ENCODE measurements around the gene MUS81. TPM values are rescaled to one million over a fixed set of nuclear protein-coding genes. Genes with fewer than 3 reads are reported as not detected.

MUS81 gene
- total and polyA plus RNA-seq, 9 of the 15 experiments (the other 6 are each of a cell fraction or from before 2014, with no cell fraction given): 13.4 to 118 (median 53.7) TPM

DNA sequence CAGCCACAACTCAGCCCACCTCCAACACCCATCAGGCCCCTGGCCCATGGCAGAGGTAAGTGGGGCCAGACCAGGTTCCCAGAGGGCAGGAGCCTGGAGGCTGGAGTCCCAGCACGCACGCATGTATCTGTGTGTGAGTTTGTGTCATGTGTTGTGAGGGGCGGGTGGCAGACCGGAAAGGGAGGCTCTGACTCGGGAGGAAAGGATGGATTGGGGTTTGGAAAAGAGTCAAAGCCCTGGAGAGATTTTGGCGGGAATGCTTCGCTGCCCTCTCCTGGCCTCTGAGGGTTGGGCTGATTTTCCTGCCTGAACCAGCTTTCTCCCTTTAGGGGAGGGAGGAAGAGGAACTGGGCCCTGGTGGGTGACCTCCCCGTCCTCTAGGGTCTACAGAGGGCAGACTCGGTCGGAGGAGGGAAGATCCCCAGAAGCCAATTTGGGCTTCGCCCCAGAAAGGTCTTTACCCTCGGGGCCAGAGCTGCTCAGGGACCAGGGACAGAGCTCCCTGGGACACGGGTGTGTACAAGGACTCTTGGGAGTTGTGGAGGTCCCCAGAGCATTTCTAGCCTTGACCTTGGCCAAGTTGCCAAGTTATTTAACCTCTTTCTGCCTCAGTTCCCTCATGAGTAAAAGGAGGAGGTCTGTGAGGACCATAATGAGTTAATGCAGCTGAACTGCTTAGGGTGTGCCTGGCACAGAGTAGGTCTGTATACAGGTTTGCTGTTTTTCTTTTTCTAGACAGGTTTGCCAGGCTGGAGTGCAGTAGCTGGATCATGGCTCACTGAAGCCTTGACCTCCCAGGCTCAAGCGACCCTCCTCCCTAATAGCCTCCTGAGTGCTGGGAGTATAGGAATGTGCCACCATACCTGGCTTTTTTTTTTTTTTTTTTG is 51.7 kb downstream of the MUS81 start (continued):
- TF ChIP-seq SMAD4 (CRISPR knock-in tag; conservative IDR thresholded peaks at IDR 0.05): peak; percentile 51; the same call in 1 of the 2 replicates
- no peak; the same call in 1 of the 2 replicates for TF ChIP-seq CXXC5 (CRISPR knock-in tag; IDR thresholded peaks at IDR 0.05)
- no peak for TF ChIP-seq U2AF2 (optimal IDR thresholded peaks at IDR 0.05; ENCODE audit: low read depth, low read length)
- peak; percentile 86 for TF ChIP-seq LCOR (CRISPR knock-in tag; IDR thresholded peaks at IDR 0.05)
- TF ChIP-seq NEUROD1 (IDR thresholded peaks at IDR 0.05; ENCODE audit: borderline replicate concordance, low read depth, low read length, partially characterized antibody): peak; percentile 27
- TF ChIP-seq KAT2B (IDR thresholded peaks at IDR 0.05; ENCODE audit: low read depth, low read length): no peak
- TF ChIP-seq, protein P1, sequence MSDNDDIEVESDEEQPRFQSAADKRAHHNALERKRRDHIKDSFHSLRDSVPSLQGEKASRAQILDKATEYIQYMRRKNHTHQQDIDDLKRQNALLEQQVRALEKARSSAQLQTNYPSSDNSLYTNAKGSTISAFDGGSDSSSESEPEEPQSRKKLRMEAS (CRISPR knock-in tag; IDR thresholded peaks at IDR 0.05): peak; percentile 13; the same call in 1 of the 2 replicates
- TF ChIP-seq MEF2D (tag; conservative IDR thresholded peaks at IDR 0.05; ENCODE audit: low read depth): peak; percentile 47; the same call in 1 of the 2 replicates
- TF ChIP-seq, protein P2, sequence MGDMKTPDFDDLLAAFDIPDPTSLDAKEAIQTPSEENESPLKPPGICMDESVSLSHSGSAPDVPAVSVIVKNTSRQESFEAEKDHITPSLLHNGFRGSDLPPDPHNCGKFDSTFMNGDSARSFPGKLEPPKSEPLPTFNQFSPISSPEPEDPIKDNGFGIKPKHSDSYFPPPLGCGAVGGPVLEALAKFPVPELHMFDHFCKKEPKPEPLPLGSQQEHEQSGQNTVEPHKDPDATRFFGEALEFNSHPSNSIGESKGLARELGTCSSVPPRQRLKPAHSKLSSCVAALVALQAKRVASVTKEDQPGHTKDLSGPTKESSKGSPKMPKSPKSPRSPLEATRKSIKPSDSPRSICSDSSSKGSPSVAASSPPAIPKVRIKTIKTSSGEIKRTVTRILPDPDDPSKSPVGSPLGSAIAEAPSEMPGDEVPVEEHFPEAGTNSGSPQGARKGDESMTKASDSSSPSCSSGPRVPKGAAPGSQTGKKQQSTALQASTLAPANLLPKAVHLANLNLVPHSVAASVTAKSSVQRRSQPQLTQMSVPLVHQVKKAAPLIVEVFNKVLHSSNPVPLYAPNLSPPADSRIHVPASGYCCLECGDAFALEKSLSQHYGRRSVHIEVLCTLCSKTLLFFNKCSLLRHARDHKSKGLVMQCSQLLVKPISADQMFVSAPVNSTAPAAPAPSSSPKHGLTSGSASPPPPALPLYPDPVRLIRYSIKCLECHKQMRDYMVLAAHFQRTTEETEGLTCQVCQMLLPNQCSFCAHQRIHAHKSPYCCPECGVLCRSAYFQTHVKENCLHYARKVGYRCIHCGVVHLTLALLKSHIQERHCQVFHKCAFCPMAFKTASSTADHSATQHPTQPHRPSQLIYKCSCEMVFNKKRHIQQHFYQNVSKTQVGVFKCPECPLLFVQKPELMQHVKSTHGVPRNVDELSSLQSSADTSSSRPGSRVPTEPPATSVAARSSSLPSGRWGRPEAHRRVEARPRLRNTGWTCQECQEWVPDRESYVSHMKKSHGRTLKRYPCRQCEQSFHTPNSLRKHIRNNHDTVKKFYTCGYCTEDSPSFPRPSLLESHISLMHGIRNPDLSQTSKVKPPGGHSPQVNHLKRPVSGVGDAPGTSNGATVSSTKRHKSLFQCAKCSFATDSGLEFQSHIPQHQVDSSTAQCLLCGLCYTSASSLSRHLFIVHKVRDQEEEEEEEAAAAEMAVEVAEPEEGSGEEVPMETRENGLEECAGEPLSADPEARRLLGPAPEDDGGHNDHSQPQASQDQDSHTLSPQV (IDR thresholded peaks at IDR 0.05): peak; percentile 74
- TF ChIP-seq, protein P3, sequence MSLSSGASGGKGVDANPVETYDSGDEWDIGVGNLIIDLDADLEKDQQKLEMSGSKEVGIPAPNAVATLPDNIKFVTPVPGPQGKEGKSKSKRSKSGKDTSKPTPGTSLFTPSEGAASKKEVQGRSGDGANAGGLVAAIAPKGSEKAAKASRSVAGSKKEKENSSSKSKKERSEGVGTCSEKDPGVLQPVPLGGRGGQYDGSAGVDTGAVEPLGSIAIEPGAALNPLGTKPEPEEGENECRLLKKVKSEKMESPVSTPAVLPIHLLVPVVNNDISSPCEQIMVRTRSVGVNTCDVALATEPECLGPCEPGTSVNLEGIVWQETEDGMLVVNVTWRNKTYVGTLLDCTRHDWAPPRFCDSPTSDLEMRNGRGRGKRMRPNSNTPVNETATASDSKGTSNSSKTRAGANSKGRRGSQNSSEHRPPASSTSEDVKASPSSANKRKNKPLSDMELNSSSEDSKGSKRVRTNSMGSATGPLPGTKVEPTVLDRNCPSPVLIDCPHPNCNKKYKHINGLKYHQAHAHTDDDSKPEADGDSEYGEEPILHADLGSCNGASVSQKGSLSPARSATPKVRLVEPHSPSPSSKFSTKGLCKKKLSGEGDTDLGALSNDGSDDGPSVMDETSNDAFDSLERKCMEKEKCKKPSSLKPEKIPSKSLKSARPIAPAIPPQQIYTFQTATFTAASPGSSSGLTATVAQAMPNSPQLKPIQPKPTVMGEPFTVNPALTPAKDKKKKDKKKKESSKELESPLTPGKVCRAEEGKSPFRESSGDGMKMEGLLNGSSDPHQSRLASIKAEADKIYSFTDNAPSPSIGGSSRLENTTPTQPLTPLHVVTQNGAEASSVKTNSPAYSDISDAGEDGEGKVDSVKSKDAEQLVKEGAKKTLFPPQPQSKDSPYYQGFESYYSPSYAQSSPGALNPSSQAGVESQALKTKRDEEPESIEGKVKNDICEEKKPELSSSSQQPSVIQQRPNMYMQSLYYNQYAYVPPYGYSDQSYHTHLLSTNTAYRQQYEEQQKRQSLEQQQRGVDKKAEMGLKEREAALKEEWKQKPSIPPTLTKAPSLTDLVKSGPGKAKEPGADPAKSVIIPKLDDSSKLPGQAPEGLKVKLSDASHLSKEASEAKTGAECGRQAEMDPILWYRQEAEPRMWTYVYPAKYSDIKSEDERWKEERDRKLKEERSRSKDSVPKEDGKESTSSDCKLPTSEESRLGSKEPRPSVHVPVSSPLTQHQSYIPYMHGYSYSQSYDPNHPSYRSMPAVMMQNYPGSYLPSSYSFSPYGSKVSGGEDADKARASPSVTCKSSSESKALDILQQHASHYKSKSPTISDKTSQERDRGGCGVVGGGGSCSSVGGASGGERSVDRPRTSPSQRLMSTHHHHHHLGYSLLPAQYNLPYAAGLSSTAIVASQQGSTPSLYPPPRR (CRISPR knock-in tag; IDR thresholded peaks at IDR 0.05; ENCODE audit: borderline replicate concordance): no peak
- TF ChIP-seq, protein P4, sequence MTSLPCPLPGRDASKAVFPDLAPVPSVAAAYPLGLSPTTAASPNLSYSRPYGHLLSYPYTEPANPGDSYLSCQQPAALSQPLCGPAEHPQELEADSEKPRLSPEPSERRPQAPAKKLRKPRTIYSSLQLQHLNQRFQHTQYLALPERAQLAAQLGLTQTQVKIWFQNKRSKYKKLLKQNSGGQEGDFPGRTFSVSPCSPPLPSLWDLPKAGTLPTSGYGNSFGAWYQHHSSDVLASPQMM (CRISPR knock-in tag; IDR thresholded peaks at IDR 0.05): no peak
- peak; percentile 56; the same call in 1 of the 2 replicates for TF ChIP-seq ZKSCAN1 (IDR thresholded peaks at IDR 0.05; ENCODE audit: low read depth, low read length)
- no peak for TF ChIP-seq YBX1 (IDR thresholded peaks at IDR 0.05)
- TF ChIP-seq, protein P5, sequence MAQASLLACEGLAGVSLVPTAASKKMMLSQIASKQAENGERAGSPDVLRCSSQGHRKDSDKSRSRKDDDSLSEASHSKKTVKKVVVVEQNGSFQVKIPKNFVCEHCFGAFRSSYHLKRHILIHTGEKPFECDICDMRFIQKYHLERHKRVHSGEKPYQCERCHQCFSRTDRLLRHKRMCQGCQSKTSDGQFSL (CRISPR knock-in tag; IDR thresholded peaks at IDR 0.05): 0 out of 2 replicates have a peak, but pooled peaks have one; percentile 39
- TF ChIP-seq, protein P5 (tag; IDR thresholded peaks at IDR 0.05): no peak
- TF ChIP-seq DPF2 (IDR thresholded peaks at IDR 0.05): no peak
